Neural cell (in vitro differentiated cells): ENCODE measurements around the gene PSMD8. TPM values are rescaled to one million over a fixed set of nuclear protein-coding genes. Genes with fewer than 3 reads are reported as not detected.

Experiments used
- H2AFZ ChIP-seq: fragments of 200-600, 300-800 bp; sonication (generic), shearing (Covaris generic); 2 replicates; pipeline ENCODE4 v1.6.0; 2014; ENCODE audit warnings: low read depth, mild to moderate bottlenecking, antibody characterized with exemption, low read length, moderate library complexity
- H3F3A ChIP-seq: fragments of 200-600 bp; shearing (Covaris generic); 2 replicates; pipeline ENCODE4 v1.6.1; 2016; ENCODE audit warnings: mild to moderate bottlenecking, moderate library complexity, mixed read lengths, antibody characterized with exemption, low read length; ENCODE audit not compliant: insufficient read depth, poor library complexity, severe bottlenecking
- H3K27ac ChIP-seq: fragments of 200-600, 300-800 bp; sonication (generic), shearing (Covaris generic); 2 replicates; pipeline ENCODE4 v1.5.1; 2014; ENCODE audit warnings: mild to moderate bottlenecking, low read length, moderate library complexity
- H3K27me3 ChIP-seq: fragments of 300-800, 200-600 bp; sonication (generic), shearing (Covaris generic); 2 replicates; pipeline ENCODE4 v1.6.0; 2014; ENCODE audit warnings: mild to moderate bottlenecking, low read depth, low read length, moderate library complexity; ENCODE audit not compliant: insufficient read depth
- H3K36me3 ChIP-seq: fragments of 300-800, 200-600 bp; sonication (generic), shearing (Covaris generic); 2 replicates; pipeline ENCODE4 v1.5.1; 2014; ENCODE audit warnings: mild to moderate bottlenecking, antibody characterized with exemption, low read length, moderate library complexity; ENCODE audit not compliant: insufficient read depth
- H3K4me2 ChIP-seq: fragments of 300-800, 200-600 bp; sonication (generic), shearing (Covaris generic); 2 replicates; pipeline ENCODE4 v1.6.0; 2014; ENCODE audit warnings: mild to moderate bottlenecking, low read length
- H3K4me3 ChIP-seq: fragments of 300-800, 200-600 bp; sonication (generic), shearing (Covaris generic); 2 replicates; pipeline ENCODE4 v1.5.1; 2014; ENCODE audit warnings: mild to moderate bottlenecking, low read length, moderate library complexity
- H3K79me2 ChIP-seq: fragments of 200-600 bp; shearing (Covaris generic); replicated peaks from 2 replicates; pipeline ENCODE4 v1.6.0; 2014; ENCODE audit warnings: mild to moderate bottlenecking, low read length, moderate library complexity; ENCODE audit not compliant: insufficient read depth
- H3K9ac ChIP-seq: fragments of 300-800, 200-600 bp; sonication (generic), shearing (Covaris generic); 2 replicates; pipeline ENCODE4 v1.6.1; 2016; ENCODE audit warnings: mild to moderate bottlenecking, low read length, mixed read lengths
- H3K9me2 ChIP-seq: fragments of 200-600 bp; shearing (Covaris generic); 2 replicates; pipeline ENCODE4 v1.6.1; 2016; ENCODE audit warnings: mild to moderate bottlenecking, low read length, mixed read lengths; ENCODE audit not compliant: insufficient read depth
- H3K9me3 ChIP-seq: fragments of 200-600, 300-800 bp; sonication (generic), shearing (Covaris generic); 2 replicates; pipeline ENCODE4 v1.6.1; 2016; ENCODE audit warnings: mild to moderate bottlenecking, mixed run types, low read length, moderate library complexity, mixed read lengths
- H4K20me1 ChIP-seq: fragments of 200-600 bp; shearing (Covaris generic); 2 replicates; pipeline ENCODE4 v1.6.1; 2016; ENCODE audit warnings: mild to moderate bottlenecking, mixed run types; ENCODE audit not compliant: insufficient read depth
- CTCF ChIP-seq: fragments of 450-650 bp; IDR thresholded peaks from 2 replicates; pipeline ENCODE4 v1.5.1; 2014; ENCODE audit warnings: antibody characterized with exemption, mild to moderate bottlenecking, moderate library complexity; ENCODE audit not compliant: poor library complexity, severe bottlenecking
- EP300 ChIP-seq: fragments of 450-650 bp; conservative IDR thresholded peaks from 2 replicates; pipeline ENCODE4 v1.6.1; 2014; ENCODE audit warnings: antibody characterized with exemption, mild to moderate bottlenecking, moderate library complexity; ENCODE audit not compliant: poor library complexity, severe bottlenecking
- EZH2 ChIP-seq: fragments of 200-600, 300-800 bp; shearing (Covaris generic), sonication (generic); IDR thresholded peaks from 2 replicates; pipeline ENCODE4 v1.6.1; 2014; ENCODE audit warnings: antibody characterized with exemption, low read length, borderline replicate concordance, mild to moderate bottlenecking; ENCODE audit not compliant: insufficient read depth, poor library complexity, severe bottlenecking
- MXI1 ChIP-seq: fragments of 450-650 bp; conservative IDR thresholded peaks from 2 replicates; pipeline ENCODE4 v1.6.1; 2014; ENCODE audit warnings: antibody characterized with exemption, mild to moderate bottlenecking; ENCODE audit not compliant: poor library complexity, severe bottlenecking
- POLR2AphosphoS5 ChIP-seq: IDR thresholded peaks from 2 replicates; pipeline ENCODE4 v1.6.1; 2012
- RAD21 ChIP-seq: fragments of 450-650 bp; conservative IDR thresholded peaks from 2 replicates; pipeline ENCODE4 v1.6.1; 2014; ENCODE audit warnings: antibody characterized with exemption, mild to moderate bottlenecking, moderate library complexity
- REST ChIP-seq: IDR thresholded peaks from 2 replicates; pipeline ENCODE4 v1.6.1; 2012; ENCODE audit warnings: borderline replicate concordance
- SMC3 ChIP-seq: fragments of 450-650 bp; conservative IDR thresholded peaks from 2 replicates; pipeline ENCODE4 v1.6.1; 2014; ENCODE audit warnings: antibody characterized with exemption, mild to moderate bottlenecking, moderate library complexity; ENCODE audit not compliant: poor library complexity
- TAF1 ChIP-seq: IDR thresholded peaks from 2 replicates; pipeline ENCODE4 v1.6.1; 2012; ENCODE audit warnings: low read depth
- polyA plus RNA-seq: library from polyadenylated mRNA; depleted of rRNA; stranded (reverse); fragments of >200 nt; gene quantifications from 2 replicates; pipeline ENCODE4 v1.2.3, GENCODE V29; 2014

Gene PSMD8
- polyA plus RNA-seq, 1 donor from 2014 or later, result 334 TPM

- no peak overlapping the region for H3K9ac ChIP-seq
Measured at GRCh38 chr19:38329651-38330050, 44.7 kb upstream of the PSMD8 start.

GRCh38 chr19:38331728-38332127 is 42.6 kb upstream of the PSMD8 start:
- no peak overlapping the region for H3K9ac ChIP-seq
- H3K9me3 ChIP-seq, result no peaks in the 10 kb centered on the region
- H3K9me2 ChIP-seq, result no peaks in the 10 kb centered on the region
- no peak overlapping the region for H2AFZ ChIP-seq
- no peaks in the 10 kb centered on the region for H4K20me1 ChIP-seq
- TF ChIP-seq REST (no peak), TAF1 (no peak), EP300 (no peak)
- H3F3A ChIP-seq, result no peaks in the 10 kb centered on the region
- no peak overlapping the region for H3K4me3 ChIP-seq
- no peaks in the 10 kb centered on the region for H3K36me3 ChIP-seq
- H3K79me2 ChIP-seq, result no peaks in the 10 kb centered on the region
- H3K4me2 ChIP-seq, result no peak overlapping the region
- H3K27me3 ChIP-seq, result no peaks in the 10 kb centered on the region
- H3K27ac ChIP-seq, result no peak overlapping the region

More at GRCh38 chr19:38329651-38330050, 44.7 kb upstream of the PSMD8 start:
- Histone ChIP-seq H3K27me3 (no peaks in the 10 kb centered on the region), H3K27ac (no peak overlapping the region), H3K36me3 (no peaks in the 10 kb centered on the region), H3K9me3 (no peaks in the 10 kb centered on the region), H3K4me3 (no peak overlapping the region), H3K79me2 (no peaks in the 10 kb centered on the region), H2AFZ (no peak overlapping the region), H4K20me1 (no peaks in the 10 kb centered on the region), H3K4me2 (no peak overlapping the region), H3F3A (no peaks in the 10 kb centered on the region), H3K9me2 (no peaks in the 10 kb centered on the region)
- TF ChIP-seq RAD21 (no peak), REST (no peak), MXI1 (no peak), CTCF (no peak), SMC3 (no peak), EP300 (no peak), EZH2 (no peak), TAF1 (no peak), POLR2AphosphoS5 (no peak)
